Body of pancreas (tissue), 4 donors: ENCODE results near the gene SLC10A1. TPM values are rescaled to one million over a fixed set of nuclear protein-coding genes. Genes with fewer than 3 reads are reported as not detected.

ENCODE experiments used
- ATAC-seq: fragments of 150-250 bp; one replicate; pipeline ENCODE4 v1.9.1; 2016
- DNase-seq, 4 donors: peaks; one replicate each; pipeline ENCODE4 v3.0.0-alpha.2; 2019
- H3K27ac ChIP-seq, 4 donors: fragments of 200-600 bp; sonication (generic); 1 replicate in 3 of 4; 2 replicates in 1 of 4; pipeline versions ENCODE4 v1.5.1 to v1.6.1; 2016 to 2019; ENCODE audit warnings: mild to moderate bottlenecking in 1 of 4, mixed read lengths in 1 of 4, moderate library complexity in 1 of 4
- H3K27me3 ChIP-seq, 2 donors: fragments of 200-600 bp; sonication (generic); one replicate each; pipeline ENCODE4 v1.6.0; 2016; ENCODE audit warnings: mild to moderate bottlenecking in 1 of 2
- H3K36me3 ChIP-seq, 2 donors: fragments of 200-600 bp; sonication (generic); replicated peaks in 1 of 2; 2 replicates each; pipeline ENCODE4 v1.5.1; 2016; ENCODE audit warnings: low read depth in 2 of 2; ENCODE audit not compliant: insufficient read depth in 1 of 2
- H3K4me1 ChIP-seq: fragments of 200-600 bp; sonication (generic); one replicate; pipeline ENCODE4 v1.6.0; 2016
- H3K4me3 ChIP-seq, 2 donors: fragments of 200-600 bp; sonication (generic); 1 replicate in 1 of 2; 2 replicates in 1 of 2; pipeline ENCODE4 v1.5.1; 2016 to 2019
- H3K9me3 ChIP-seq, 3 donors: fragments of 200-600 bp; sonication (generic); 1 replicate in 2 of 3; 2 replicates in 1 of 3; pipeline ENCODE4 v1.5.1; 2016
- POLR2A ChIP-seq, 3 donors: fragments of 450-650 bp; IDR thresholded peaks; one replicate each; pipeline ENCODE4 v1.6.1; 2016; ENCODE audit warnings: antibody characterized with exemption in 3 of 3, mild to moderate bottlenecking in 2 of 3
- WGBS, 2 donors: methylation state at CpG; one replicate each; pipeline ENCODE4 v1.1.5; 2017; 5-methylcytosine and 5-hydroxymethylcytosine counted together
- intact Hi-C: fragments of 100-400 bp; cut with DNase I; formaldehyde crosslinking; loops from one replicate; pipeline ENCODE4 v1.15.1; 2023
- total RNA-seq, 2 donors: library from RNA; depleted of rRNA; stranded (reverse); fragments of >200 nt; gene quantifications; one replicate each; pipeline ENCODE4 v1.1.0, GENCODE V29; 2016
- TF ChIP-seq, protein P1 (sequence below), 7 experiments: fragments of 450-650 bp in 4 of 7; fragments of 200-600 bp in 3 of 7; sonication (generic) in 3 of 7; IDR thresholded peaks; one replicate each; pipeline ENCODE4 v1.5.1; 2016 to 2019; ENCODE audit warnings: antibody characterized with exemption in 7 of 7

The SLC10A1 gene
- total RNA-seq, 2 donors from 2014 or later = not detected

DNA sequence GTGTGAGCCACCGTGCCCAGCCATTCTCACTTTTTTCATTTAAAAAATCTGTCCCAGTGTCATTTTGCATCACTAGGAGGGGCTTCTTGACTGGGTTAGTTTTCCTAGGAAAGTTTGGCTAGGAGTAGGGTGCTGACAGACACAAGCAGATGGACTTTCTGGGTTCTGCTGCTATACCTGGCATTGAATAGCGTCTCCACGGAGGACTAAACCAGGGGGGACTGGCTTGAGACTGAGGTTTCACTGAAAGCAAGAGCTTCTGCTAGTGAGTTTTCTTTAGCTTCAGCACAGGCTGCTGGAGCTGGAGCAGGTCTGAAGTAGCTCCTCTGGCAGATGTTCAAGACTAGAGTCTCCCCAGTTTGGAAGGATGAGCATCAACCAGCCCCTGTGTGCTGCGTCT, 1.4 kb downstream of the SLC10A1 start:
- no peak for TF ChIP-seq POLR2A (IDR thresholded peaks at IDR 0.05)
- TF ChIP-seq, protein P1, sequence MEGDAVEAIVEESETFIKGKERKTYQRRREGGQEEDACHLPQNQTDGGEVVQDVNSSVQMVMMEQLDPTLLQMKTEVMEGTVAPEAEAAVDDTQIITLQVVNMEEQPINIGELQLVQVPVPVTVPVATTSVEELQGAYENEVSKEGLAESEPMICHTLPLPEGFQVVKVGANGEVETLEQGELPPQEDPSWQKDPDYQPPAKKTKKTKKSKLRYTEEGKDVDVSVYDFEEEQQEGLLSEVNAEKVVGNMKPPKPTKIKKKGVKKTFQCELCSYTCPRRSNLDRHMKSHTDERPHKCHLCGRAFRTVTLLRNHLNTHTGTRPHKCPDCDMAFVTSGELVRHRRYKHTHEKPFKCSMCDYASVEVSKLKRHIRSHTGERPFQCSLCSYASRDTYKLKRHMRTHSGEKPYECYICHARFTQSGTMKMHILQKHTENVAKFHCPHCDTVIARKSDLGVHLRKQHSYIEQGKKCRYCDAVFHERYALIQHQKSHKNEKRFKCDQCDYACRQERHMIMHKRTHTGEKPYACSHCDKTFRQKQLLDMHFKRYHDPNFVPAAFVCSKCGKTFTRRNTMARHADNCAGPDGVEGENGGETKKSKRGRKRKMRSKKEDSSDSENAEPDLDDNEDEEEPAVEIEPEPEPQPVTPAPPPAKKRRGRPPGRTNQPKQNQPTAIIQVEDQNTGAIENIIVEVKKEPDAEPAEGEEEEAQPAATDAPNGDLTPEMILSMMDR (IDR thresholded peaks at IDR 0.05) = no peak
- 70 to 79% methylated on average over 2 to 4 of the region's 4 CpGs for WGBS, 2 donors
- no peak for ATAC-seq
- Histone ChIP-seq H3K4me1 (no peaks in the 10 kb centered on the region), H3K4me3 (no peak overlapping the region), H3K9me3 (no peaks in the 10 kb centered on the region), H3K27ac (no peak overlapping the region), H3K36me3 (no peaks in the 10 kb centered on the region), H3K27me3 (no peaks in the 10 kb centered on the region)
- intact Hi-C loops = no loop called here
- no peak for DNase-seq

DNA sequence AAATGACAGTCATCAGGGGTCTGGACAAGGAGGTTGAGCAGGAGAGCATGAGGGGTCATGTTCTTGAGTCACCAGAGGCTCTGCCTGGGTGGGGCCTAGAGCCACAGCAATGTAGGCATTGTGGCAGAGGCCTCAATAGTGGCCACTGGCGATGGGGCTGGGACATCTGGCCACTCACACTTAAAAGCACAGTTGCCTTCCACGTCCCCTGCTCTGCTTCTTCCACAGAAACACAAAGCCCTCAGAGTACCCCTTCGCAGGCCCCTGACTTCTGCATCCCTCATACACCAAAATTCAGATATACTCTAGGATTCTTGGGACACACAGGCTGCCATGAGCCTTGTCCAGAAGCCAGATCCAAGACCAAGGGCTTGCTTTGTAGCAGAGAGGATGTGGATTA, 2.2 kb downstream of the SLC10A1 start:
- Histone ChIP-seq H3K4me1 (no peaks in the 10 kb centered on the region), H3K9me3 (no peaks in the 10 kb centered on the region), H3K27ac (no peak overlapping the region), H3K4me3 (no peak overlapping the region), H3K27me3 (no peaks in the 10 kb centered on the region), H3K36me3 (no peaks in the 10 kb centered on the region)
- ATAC-seq = no peak
- 89 to 92% methylated on average over 3 of the region's 3 CpGs for WGBS, 2 donors
- TF ChIP-seq, protein P1 (IDR thresholded peaks at IDR 0.05) = no peak
- TF ChIP-seq POLR2A (IDR thresholded peaks at IDR 0.05) = no peak
- DNase-seq = no peak
- intact Hi-C loops = no loop called here

DNA sequence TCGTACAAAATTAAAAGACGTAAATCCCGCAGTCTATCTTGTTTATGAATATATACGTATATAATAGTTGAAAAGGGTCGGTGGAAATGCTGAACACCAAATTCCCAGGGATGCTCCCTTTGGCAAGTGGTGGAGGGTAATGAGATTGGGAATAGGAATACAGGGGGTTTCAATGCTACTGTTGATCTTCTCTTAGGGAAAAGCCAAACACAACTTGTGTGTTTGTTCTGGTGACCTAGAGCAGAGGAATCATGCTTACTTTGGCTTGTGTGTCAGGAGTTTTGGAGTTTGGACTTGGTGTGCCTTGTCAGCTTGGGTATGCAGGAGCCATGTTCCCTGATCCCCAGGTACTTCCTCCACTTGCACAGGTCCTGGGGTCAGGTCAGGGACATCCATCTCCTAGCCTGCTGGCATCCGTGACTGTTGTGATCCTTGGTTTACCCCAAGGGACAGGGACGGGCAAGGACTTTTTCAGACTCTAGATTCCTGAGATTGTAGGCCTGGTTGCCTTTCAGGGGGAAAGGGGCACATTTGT, 4.1 kb downstream of the SLC10A1 start:
- TF ChIP-seq, protein P1 (IDR thresholded peaks at IDR 0.05) = no peak
- TF ChIP-seq POLR2A (IDR thresholded peaks at IDR 0.05) = no peak
- H3K4me1 ChIP-seq = no peaks in the 10 kb centered on the region
- WGBS, 2 donors = 89 to 90% methylated on average over 7 of the region's 7 CpGs
- intact Hi-C loops = no loop called here
- H3K36me3 ChIP-seq = no peaks in the 10 kb centered on the region
- H3K27ac ChIP-seq = no peak overlapping the region
- no peaks in the 10 kb centered on the region for H3K9me3 ChIP-seq
- H3K27me3 ChIP-seq = no peaks in the 10 kb centered on the region
- no peak overlapping the region for H3K4me3 ChIP-seq
- DNase-seq (no peak), ATAC-seq (no peak)

GRCh38 chr14:69789118-69789640, 7.9 kb downstream of the SLC10A1 start:
- intact Hi-C loops = no loop called here
- no peak for ATAC-seq
- no peaks in the 10 kb centered on the region for H3K4me1 ChIP-seq
- H3K9me3 ChIP-seq = no peaks in the 10 kb centered on the region
- no peaks in the 10 kb centered on the region for H3K27me3 ChIP-seq
- TF ChIP-seq, protein P1 (IDR thresholded peaks at IDR 0.05) = no peak
- no peak for DNase-seq
- H3K4me3 ChIP-seq = no peak overlapping the region
- H3K36me3 ChIP-seq = peaks cover 0 to 2% of the 10 kb centered on the region in 2 donors
- H3K27ac ChIP-seq = no peak overlapping the region

GRCh38 chr14:69786603-69787002, 10.4 kb downstream of the SLC10A1 start:
- ATAC-seq (no peak), DNase-seq (no peak)
- H3K36me3 ChIP-seq = peaks cover 0 to 2% of the 10 kb centered on the region in 2 donors
- no peaks in the 10 kb centered on the region for H3K9me3 ChIP-seq
- H3K4me3 ChIP-seq = no peak overlapping the region
- H3K27me3 ChIP-seq = no peaks in the 10 kb centered on the region
- intact Hi-C loops = no loop called here
- no peaks in the 10 kb centered on the region for H3K4me1 ChIP-seq
- WGBS, 2 donors = 91% methylated on average over 3 of the region's 3 CpGs
- no peak overlapping the region for H3K27ac ChIP-seq
- no peak for TF ChIP-seq POLR2A (IDR thresholded peaks at IDR 0.05)
- TF ChIP-seq, protein P1 (IDR thresholded peaks at IDR 0.05) = no peak
